ENCODE data around the gene MAP3K10. TPM values are rescaled to one million over a fixed set of nuclear protein-coding genes. Genes with fewer than 3 reads are reported as not detected.

MAP3K10 gene
- total and polyA plus RNA-seq, 2 of the 4 experiments (the other 2 are of a cell fraction) = 1.8 to 5.5 TPM

DNA sequence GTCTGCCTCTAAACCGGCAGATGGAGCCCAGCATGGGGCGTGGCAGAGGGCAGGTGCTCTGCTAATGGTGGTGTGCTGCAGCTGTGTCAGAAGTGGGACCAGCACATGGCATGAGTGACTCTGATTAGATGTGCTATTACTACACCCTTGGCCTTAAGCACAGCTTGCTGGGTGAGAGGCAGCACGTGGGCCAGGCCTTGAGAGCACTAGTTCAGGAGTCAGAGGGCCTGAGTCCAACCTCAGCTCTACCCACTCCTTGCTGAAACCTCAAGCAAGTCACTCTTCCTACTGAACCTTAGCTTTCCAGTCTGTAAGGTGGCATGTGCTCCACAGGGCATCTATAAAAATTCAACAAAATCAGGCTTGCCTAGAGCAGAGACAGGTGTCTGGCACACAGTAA is 71.2 kb downstream of the MAP3K10 start:
- in situ Hi-C loops (cut with MboI; ENCODE audit: low sequenced_read_pairs) = no loop called here
- Histone ChIP-seq H3K4me2 (ENCODE audit: low read depth, low read length) (no peak overlapping the region), H2BK20ac (ENCODE audit: low read depth, low read length) (no peak overlapping the region), H4K20me1 (ENCODE audit: insufficient read depth, low read length) (peaks cover 67% of the 10 kb centered on the region), H3K4ac (ENCODE audit: low read depth, low read length) (no peak overlapping the region), H3K79me1 (ENCODE audit: low read depth in 1 of 2, low read length in 2 of 2) (peaks cover 24 to 84% of the 10 kb centered on the region in 2 experiments), H3K4me3 (ENCODE audit: insufficient read depth, low read depth, low read length) (no peak overlapping the region), H3K9me3 (ENCODE audit: control insufficient read depth, insufficient read depth, low read length) (no peaks in the 10 kb centered on the region), H3K9me1 (ENCODE audit: insufficient read depth, low read length) (peaks cover 15% of the 10 kb centered on the region), H4K8ac (ENCODE audit: low read depth in 2 of 2, low read length in 2 of 2) (no peak overlapping the region), H3K14ac (replicated peaks; ENCODE audit: low read depth, low read length) (no peak overlapping the region), H3K4me1 (ENCODE audit: control insufficient read depth, insufficient read depth, low read length) (peaks cover 2% of the 10 kb centered on the region; the same call in 1 of the 2 replicates), H2AFZ (replicated peaks; ENCODE audit: low read length, poor library complexity) (peak overlapping the region; percentile 21), H2BK120ac (ENCODE audit: low read depth, low read length) (no peak overlapping the region), H2AK5ac (ENCODE audit: low read depth, low read length) (no peak overlapping the region), H3K36me3 (ENCODE audit: control insufficient read depth, insufficient read depth, low read length) (peaks cover 24% of the 10 kb centered on the region), H2BK5ac (ENCODE audit: low read depth, low read length, poor library complexity, severe bottlenecking) (no peak overlapping the region), H3K56ac (ENCODE audit: extremely low read depth, insufficient read depth, low read length) (no peak overlapping the region), H2BK15ac (ENCODE audit: low read depth, low read length) (no peak overlapping the region), H3K9ac (ENCODE audit: low read depth, low read length) (no peak overlapping the region), H4K5ac (ENCODE audit: low read depth, low read length) (no peak overlapping the region), H3K18ac (ENCODE audit: low read depth, low read length) (no peak overlapping the region), H3K27ac (ENCODE audit: insufficient read depth, low read length) (no peak overlapping the region), H3K23ac (ENCODE audit: low read depth, low read length) (no peak overlapping the region), H4K91ac (ENCODE audit: insufficient read depth, low read depth, low read length) (no peak overlapping the region), H3K27me3 (ENCODE audit: control insufficient read depth, insufficient read depth, low read length) (no peaks in the 10 kb centered on the region), H2AK9ac (replicated peaks; ENCODE audit: low read depth, low read length, poor library complexity) (peak overlapping the region; percentile 78)
- ChIA-PET POLR2A (ENCODE audit: unreplicated experiment) (no interaction called here), CTCF (no interaction called here)
- TF ChIP-seq MAFK (IDR thresholded peaks at IDR 0.05; ENCODE audit: low read depth, low read length) (no peak), FOS (IDR thresholded peaks at IDR 0.05; ENCODE audit: low read depth, low read length) (no peak), SMC3 (IDR thresholded peaks at IDR 0.05; ENCODE audit: low read depth, low read length) (no peak), CEBPB (IDR thresholded peaks at IDR 0.05; ENCODE audit: low read depth, low read length) (no peak), RAD21 (IDR thresholded peaks at IDR 0.05; ENCODE audit: low read length) (no peak), BHLHE40 (IDR thresholded peaks at IDR 0.05; ENCODE audit: low read depth, low read length) (no peak)
- ATAC-seq (ENCODE audit: low read depth) = no peak
- DNase-seq = no peak
- WGBS, 2 experiments (ENCODE audit: extremely low coverage in 2 of 2, insufficient read length in 1 of 2) = no CpG with 5 or more reads among the region's 3 CpGs
- dilution Hi-C loops (cut with HindIII; ENCODE audit: low sequenced_read_pairs, unreplicated experiment) = no loop called here
- no TSS peak for BruUV-seq (replicated peaks)
- intact Hi-C loops (cut with micrococcal nuclease) = no loop called here
